Prostate gland (tissue), 2 donors: Measurements from ENCODE around the gene SULT1B1. TPM values are rescaled to one million over a fixed set of nuclear protein-coding genes. Genes with fewer than 3 reads are reported as not detected.

Experiments
- DNase-seq: peaks from one replicate; pipeline ENCODE4 v3.0.0-alpha.2; 2019; ENCODE audit warnings: low spot score
- H3K27ac ChIP-seq, 2 donors: fragments of 200-600 bp; sonication (generic); 2 replicates each; pipeline ENCODE4 v1.5.1; 2017 to 2019
- H3K27me3 ChIP-seq: fragments of 200-600 bp; sonication (generic); replicated peaks from 2 replicates; pipeline ENCODE4 v1.5.1; 2019; ENCODE audit not compliant: insufficient read depth
- H3K36me3 ChIP-seq, 2 donors: fragments of 200-600 bp; sonication (generic); 1 replicate in 1 of 2; 2 replicates in 1 of 2; pipeline versions ENCODE4 v1.5.1 to v1.8.1; 2017 to 2019
- H3K4me1 ChIP-seq: fragments of 200-600 bp; sonication (generic); replicated peaks from 2 replicates; pipeline ENCODE4 v1.5.1; 2019
- H3K4me3 ChIP-seq, 2 donors: fragments of 200-600 bp; sonication (generic); 2 replicates each; pipeline ENCODE4 v1.5.1; 2017 to 2019
- H3K9me3 ChIP-seq: fragments of 200-600 bp; sonication (generic); 2 replicates; pipeline ENCODE4 v1.5.1; 2017
- POLR2A ChIP-seq: fragments of 450-650 bp; IDR thresholded peaks from one replicate; pipeline ENCODE4 v1.6.1; 2016; ENCODE audit warnings: antibody characterized with exemption, mild to moderate bottlenecking
- POLR2AphosphoS5 ChIP-seq: sonication (generic); formaldehyde crosslinking; IDR thresholded peaks from one replicate; pipeline ENCODE4 v1.6.1; 2017; ENCODE audit warnings: antibody characterized with exemption
- WGBS: methylation state at CpG from one replicate; pipeline ENCODE4 v1.1.5; 2018; 5-methylcytosine and 5-hydroxymethylcytosine counted together
- intact Hi-C: fragments of 100-400 bp; cut with DNase I; formaldehyde crosslinking; loops from one replicate; pipeline ENCODE4 v1.14.2; 2022
- total RNA-seq, 2 donors: library from RNA; depleted of rRNA; stranded (reverse); fragments of >200 nt; gene quantifications; one replicate each; pipeline ENCODE4 v1.1.0, GENCODE V29; 2016
- TF ChIP-seq, protein P1 (sequence below), 4 experiments: fragments of 200-600 bp in 2 of 4; fragments of 450-650 bp in 2 of 4; sonication (generic) in 2 of 4; IDR thresholded peaks; 1 replicate in 3 of 4; 2 replicates in 1 of 4; pipeline ENCODE4 v1.5.1; 2016 to 2019; ENCODE audit warnings: antibody characterized with exemption in 4 of 4, mild to moderate bottlenecking in 2 of 4, moderate library complexity in 2 of 4

SULT1B1 gene
- total RNA-seq, result 1 to 10 TPM in 1 of 2 donors, under 1 TPM in 1; 0.36 to 3.0 TPM

- no peak within 1 kb of the TSS for H3K4me3 ChIP-seq
- DNase-seq, result no peak
- no peaks in the 10 kb centered on the region for H3K4me1 ChIP-seq
- WGBS, result 13% methylated on average over 2 of the region's 2 CpGs
- no peaks in the 10 kb centered on the region for H3K36me3 ChIP-seq
- H3K27me3 ChIP-seq, result no peaks in the 10 kb centered on the region
- H3K27ac ChIP-seq, result no peak within 1 kb of the TSS
- TF ChIP-seq POLR2AphosphoS5, result no peak
- TF ChIP-seq, protein P1, sequence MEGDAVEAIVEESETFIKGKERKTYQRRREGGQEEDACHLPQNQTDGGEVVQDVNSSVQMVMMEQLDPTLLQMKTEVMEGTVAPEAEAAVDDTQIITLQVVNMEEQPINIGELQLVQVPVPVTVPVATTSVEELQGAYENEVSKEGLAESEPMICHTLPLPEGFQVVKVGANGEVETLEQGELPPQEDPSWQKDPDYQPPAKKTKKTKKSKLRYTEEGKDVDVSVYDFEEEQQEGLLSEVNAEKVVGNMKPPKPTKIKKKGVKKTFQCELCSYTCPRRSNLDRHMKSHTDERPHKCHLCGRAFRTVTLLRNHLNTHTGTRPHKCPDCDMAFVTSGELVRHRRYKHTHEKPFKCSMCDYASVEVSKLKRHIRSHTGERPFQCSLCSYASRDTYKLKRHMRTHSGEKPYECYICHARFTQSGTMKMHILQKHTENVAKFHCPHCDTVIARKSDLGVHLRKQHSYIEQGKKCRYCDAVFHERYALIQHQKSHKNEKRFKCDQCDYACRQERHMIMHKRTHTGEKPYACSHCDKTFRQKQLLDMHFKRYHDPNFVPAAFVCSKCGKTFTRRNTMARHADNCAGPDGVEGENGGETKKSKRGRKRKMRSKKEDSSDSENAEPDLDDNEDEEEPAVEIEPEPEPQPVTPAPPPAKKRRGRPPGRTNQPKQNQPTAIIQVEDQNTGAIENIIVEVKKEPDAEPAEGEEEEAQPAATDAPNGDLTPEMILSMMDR (IDR thresholded peaks at IDR 0.05), result no peak
- no peak for TF ChIP-seq POLR2A
- intact Hi-C loops, result no loop called here
- H3K9me3 ChIP-seq, result no peaks in the 10 kb centered on the region
Measured at GRCh38 chr4:69760455-69760854, at the start of gene SULT1B1. Gene SULT1B1, minus strand, starts transcription at chr4:69760620. Its CDS starts 5,403 bp downstream, at chr4:69755217.

GRCh38 chr4:69800599-69800998, 40.2 kb upstream of the SULT1B1 start:
- TF ChIP-seq POLR2A (no peak), POLR2AphosphoS5 (no peak)
- TF ChIP-seq, protein P1 (IDR thresholded peaks at IDR 0.05), result no peak
- intact Hi-C loops, result no loop called here

GRCh38 chr4:69799337-69799736, 38.9 kb upstream of the SULT1B1 start:
- intact Hi-C loops, result no loop called here
- Histone ChIP-seq H3K4me1 (no peaks in the 10 kb centered on the region), H3K4me3 (no peak overlapping the region), H3K9me3 (no peaks in the 10 kb centered on the region), H3K36me3 (no peaks in the 10 kb centered on the region), H3K27me3 (no peaks in the 10 kb centered on the region), H3K27ac (no peak overlapping the region)
- WGBS, result 97% methylated on average over 3 of the region's 3 CpGs
- TF ChIP-seq POLR2A, result no peak
- TF ChIP-seq POLR2AphosphoS5, result no peak
- TF ChIP-seq, protein P1 (IDR thresholded peaks at IDR 0.05), result no peak
- no peak for DNase-seq

More at GRCh38 chr4:69800599-69800998, 40.2 kb upstream of the SULT1B1 start:
- Histone ChIP-seq H3K27ac (no peak overlapping the region), H3K27me3 (no peaks in the 10 kb centered on the region), H3K4me3 (no peak overlapping the region), H3K36me3 (no peaks in the 10 kb centered on the region), H3K9me3 (no peaks in the 10 kb centered on the region), H3K4me1 (no peaks in the 10 kb centered on the region)
- DNase-seq, result no peak
- WGBS, result 91% methylated on average over 1 of the region's 1 CpG

DNA sequence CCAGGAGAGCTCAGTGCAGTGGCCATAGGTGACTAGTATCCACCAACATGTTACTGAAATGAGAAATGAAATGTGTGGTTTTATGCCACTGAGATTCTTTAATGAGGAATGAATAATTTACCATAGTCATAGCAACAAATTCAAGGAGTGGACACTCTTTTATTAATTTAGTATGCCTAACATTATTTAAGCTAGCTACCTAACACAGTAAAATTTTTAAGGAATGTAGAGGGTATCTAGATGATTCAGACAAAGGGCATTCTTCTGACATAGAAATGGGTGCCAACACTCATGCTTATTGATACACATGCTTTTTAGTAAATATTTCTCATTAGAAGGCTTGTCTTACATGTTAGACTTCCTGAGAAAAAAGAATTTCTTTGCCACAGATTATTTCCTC, 33.3 kb upstream of the SULT1B1 start:
- TF ChIP-seq, protein P1 (IDR thresholded peaks at IDR 0.05), result no peak
- TF ChIP-seq POLR2AphosphoS5, result no peak
- TF ChIP-seq POLR2A, result no peak
- H3K4me3 ChIP-seq, result no peak overlapping the region
- DNase-seq, result no peak
- no peaks in the 10 kb centered on the region for H3K36me3 ChIP-seq
- H3K4me1 ChIP-seq, result no peaks in the 10 kb centered on the region
- H3K9me3 ChIP-seq, result no peaks in the 10 kb centered on the region
- H3K27ac ChIP-seq, result no peak overlapping the region
- no peaks in the 10 kb centered on the region for H3K27me3 ChIP-seq
- intact Hi-C loops, result no loop called here

GRCh38 chr4:69787879-69788278, 27.5 kb upstream of the SULT1B1 start:
- no peaks in the 10 kb centered on the region for H3K9me3 ChIP-seq
- DNase-seq, result no peak
- intact Hi-C loops, result no loop called here

More at GRCh38 chr4:69787879-69788278, 27.5 kb upstream of the SULT1B1 start:
- no peak overlapping the region for H3K4me3 ChIP-seq
- TF ChIP-seq, protein P1 (IDR thresholded peaks at IDR 0.05), result no peak
- no peak for TF ChIP-seq POLR2AphosphoS5
- TF ChIP-seq POLR2A, result no peak
- H3K36me3 ChIP-seq, result no peaks in the 10 kb centered on the region
- H3K4me1 ChIP-seq, result no peaks in the 10 kb centered on the region
- no peaks in the 10 kb centered on the region for H3K27me3 ChIP-seq
- H3K27ac ChIP-seq, result no peak overlapping the region
